HCT116 (cell line): ENCODE data around the gene NEDD4L. TPM values are rescaled to one million over a fixed set of nuclear protein-coding genes. Genes with fewer than 3 reads are reported as not detected.

Source experiments
- ATAC-seq: fragments of 200-7000 bp; cut with Tn5 transposase; 2 replicates; pipeline ENCODE4 v1.9.1; 2020; ENCODE audit warnings: mild to moderate bottlenecking, moderate library complexity
- BruUV-seq: library from RNA; stranded (reverse); fragments of 400-500 nt; replicated peaks from 2 replicates; lab custom pipeline; 2021; lab: Mats Ljungman, UMichigan
- CTCF ChIA-PET: fragments of 300-600 bp; sonication (Branson Sonifier 250); formaldehyde crosslinking; loops from one replicate; lab custom pipeline; 2021; ENCODE audit warnings: antibody characterized with exemption; lab: Charles Lee
- POLR2A ChIA-PET: fragments of 300-600, 350-600 bp; sonication (Branson Sonifier 250); formaldehyde crosslinking; loops from one replicate; lab custom pipeline; 2021; ENCODE audit warnings: antibody characterized with exemption; lab: Charles Lee
- RAD21 ChIA-PET, 2 experiments: fragments of 300-600 bp; sonication (Branson Sonifier 250); formaldehyde crosslinking; loops; one replicate each; lab custom pipeline; 2023; ENCODE audit warnings: low total read pairs in 2 of 2; ENCODE audit not compliant: uncharacterized antibody in 2 of 2, unreplicated experiment in 2 of 2, low non-redundant PET in 1 of 2; lab: Charles Lee
- DNase-seq: peaks from one replicate; pipeline ENCODE4 v3.0.0-alpha.2; 2010; ENCODE audit warnings: low read depth, low spot score
- H2AFZ ChIP-seq: fragments of 200-600 bp; shearing (Covaris generic), sonication (generic); 2 replicates; pipeline ENCODE4 v1.6.1; 2017; ENCODE audit warnings: low read depth, mixed run types, mixed read lengths, antibody characterized with exemption, low read length; ENCODE audit not compliant: poor library complexity, severe bottlenecking
- H3K27ac ChIP-seq: 2 replicates; pipeline ENCODE4 v1.5.1; 2012; ENCODE audit warnings: low read depth, low read length
- H3K27me3 ChIP-seq: fragments of 200-600 bp; sonication (generic); 2 replicates; pipeline ENCODE4 v1.6.1; 2016; ENCODE audit warnings: mixed run types, low read length, mixed read lengths; ENCODE audit not compliant: insufficient read depth
- H3K36me3 ChIP-seq, 2 experiments: fragments of 200-500 bp in 1 of 2; fragments of 200-600 bp in 1 of 2; sonication (Bioruptor generic) in 1 of 2; sonication (generic) in 1 of 2; 2 replicates each; pipeline versions ENCODE4 v1.5.1 to v1.6.1; 2014 to 2016; ENCODE audit warnings: low read length in 2 of 2, inconsistent platforms in 1 of 2, mixed read lengths in 1 of 2, mixed run types in 1 of 2; ENCODE audit not compliant: insufficient read depth in 2 of 2, control insufficient read depth in 1 of 2
- H3K4me1 ChIP-seq, 2 experiments: fragments of 200-600 bp in 1 of 2; sonication (generic) in 1 of 2; 2 replicates each; pipeline versions ENCODE4 v1.5.1 to v1.6.1; 2012 to 2017; ENCODE audit warnings: low read length in 2 of 2, inconsistent platforms in 1 of 2, mild to moderate bottlenecking in 1 of 2, mixed read lengths in 1 of 2, mixed run types in 1 of 2, moderate library complexity in 1 of 2; ENCODE audit not compliant: insufficient read depth in 2 of 2, control insufficient read depth in 1 of 2
- H3K4me2 ChIP-seq: fragments of 200-600 bp; sonication (generic); 2 replicates; pipeline ENCODE4 v1.6.1; 2017; ENCODE audit warnings: mixed run types, low read length, mixed read lengths
- H3K4me3 ChIP-seq, 2 experiments: fragments of 200-600 bp in 1 of 2; sonication (generic) in 1 of 2; replicated peaks in 1 of 2; 2 replicates each; pipeline ENCODE4 v1.5.1; 2011 to 2016; ENCODE audit warnings: low read length in 2 of 2, control low read depth in 1 of 2, low read depth in 1 of 2, mild to moderate bottlenecking in 1 of 2, mixed read lengths in 1 of 2, mixed run types in 1 of 2
- H3K79me2 ChIP-seq: fragments of 200-600 bp; sonication (generic); 2 replicates; pipeline ENCODE4 v1.6.1; 2017; ENCODE audit warnings: mild to moderate bottlenecking, mixed run types, low read length, moderate library complexity, mixed read lengths; ENCODE audit not compliant: insufficient read depth
- H3K9ac ChIP-seq: fragments of 200-600 bp; sonication (generic); 2 replicates; pipeline ENCODE4 v1.6.1; 2016; ENCODE audit warnings: low read length, mixed read lengths
- H3K9me2 ChIP-seq: fragments of 200-600 bp; sonication (generic), shearing (Covaris generic); 2 replicates; pipeline ENCODE4 v1.6.1; 2017; ENCODE audit warnings: mixed run types, mild to moderate bottlenecking, moderate library complexity; ENCODE audit not compliant: insufficient read depth
- H3K9me3 ChIP-seq, 2 experiments: fragments of 200-500 bp in 1 of 2; fragments of 200-600 bp in 1 of 2; sonication (Bioruptor generic) in 1 of 2; sonication (generic) in 1 of 2; 2 replicates each; pipeline ENCODE4 v1.6.1; 2014 to 2017; ENCODE audit warnings: low read length in 2 of 2, mixed read lengths in 2 of 2, inconsistent platforms in 1 of 2, low read depth in 1 of 2, mild to moderate bottlenecking in 1 of 2, mixed run types in 1 of 2, moderate library complexity in 1 of 2; ENCODE audit not compliant: control insufficient read depth in 1 of 2, insufficient read depth in 1 of 2
- H4K20me1 ChIP-seq: fragments of 200-600 bp; sonication (generic), shearing (Covaris generic); 2 replicates; pipeline ENCODE4 v1.6.1; 2017; ENCODE audit warnings: mixed run types, mild to moderate bottlenecking, moderate library complexity; ENCODE audit not compliant: insufficient read depth
- CBX3 ChIP-seq: IDR thresholded peaks from 2 replicates; pipeline ENCODE4 v1.6.1; 2012; ENCODE audit warnings: low read depth
- CEBPB ChIP-seq: IDR thresholded peaks from 2 replicates; pipeline ENCODE4 v1.6.1; 2012; ENCODE audit warnings: low read depth
- EGR1 ChIP-seq: IDR thresholded peaks from 2 replicates; pipeline ENCODE4 v1.6.1; 2012; ENCODE audit warnings: low read depth
- EZH2 ChIP-seq: fragments of 200-600 bp; sonication (generic); IDR thresholded peaks from 2 replicates; pipeline ENCODE4 v1.6.1; 2017; ENCODE audit warnings: antibody characterized with exemption, mixed run types
- EZH2phosphoT487 ChIP-seq: fragments of 200-600 bp; IDR thresholded peaks from 2 replicates; pipeline ENCODE4 v1.6.1; 2018; ENCODE audit warnings: antibody characterized with exemption, borderline replicate concordance
- POLR2AphosphoS5 ChIP-seq: IDR thresholded peaks from 2 replicates; pipeline ENCODE4 v1.6.1; 2011; ENCODE audit warnings: mild to moderate bottlenecking, low read depth, low read length, moderate library complexity
- SIN3A ChIP-seq: IDR thresholded peaks from 2 replicates; pipeline ENCODE4 v1.6.1; 2012; ENCODE audit warnings: low read depth
- SP1 ChIP-seq: IDR thresholded peaks from 2 replicates; pipeline ENCODE4 v1.6.1; 2012; ENCODE audit warnings: low read depth
- TCF7L2 ChIP-seq: IDR thresholded peaks from 2 replicates; pipeline ENCODE4 v1.7.0; 2011; ENCODE audit warnings: borderline replicate concordance, inconsistent platforms; ENCODE audit not compliant: insufficient read depth, insufficient read length; ENCODE audit errors: extremely low read depth
- YY1 ChIP-seq: IDR thresholded peaks from 2 replicates; pipeline ENCODE4 v1.6.1; 2011; ENCODE audit warnings: low read length, low read depth, moderate library complexity, mild to moderate bottlenecking; ENCODE audit not compliant: insufficient replicate concordance; ENCODE audit errors: extremely low read depth
- intact Hi-C: fragments of 100-400 bp; cut with micrococcal nuclease; formaldehyde crosslinking; loops from 2 replicates; pipeline ENCODE4 v1.10.0; 2022
- total RNA-seq: library from RNA; stranded (reverse); gene quantifications from one replicate; pipeline ENCODE4 v1.2.1, GENCODE V29; 2021; ENCODE audit not compliant: unreplicated experiment
- TF ChIP-seq, protein P1 (sequence below): IDR thresholded peaks from 2 replicates; pipeline ENCODE4 v1.6.1; 2012
- TF ChIP-seq, protein P2 (sequence below): IDR thresholded peaks from 2 replicates; pipeline ENCODE4 v1.6.1; 2011; ENCODE audit warnings: mild to moderate bottlenecking, low read length, moderate library complexity; ENCODE audit not compliant: insufficient replicate concordance; ENCODE audit errors: extremely low read depth
- TF ChIP-seq, protein P3 (sequence below), 3 experiments: fragments of 200-600 bp in 1 of 3; sonication (generic) in 1 of 3; IDR thresholded peaks in 2 of 3; conservative IDR thresholded peaks in 1 of 3; 2 replicates each; pipeline ENCODE4 v1.5.1; 2012 to 2017; ENCODE audit warnings: low read depth in 2 of 3, low read length in 2 of 3, antibody characterized with exemption in 1 of 3, borderline replicate concordance in 1 of 3, control low read depth in 1 of 3, mild to moderate bottlenecking in 1 of 3, mixed read lengths in 1 of 3, mixed run types in 1 of 3, moderate library complexity in 1 of 3; ENCODE audit not compliant: insufficient read depth in 1 of 3
- TF ChIP-seq, protein P4 (sequence below): IDR thresholded peaks from 2 replicates; pipeline ENCODE4 v1.6.1; 2012
- TF ChIP-seq, protein P5 (sequence below): IDR thresholded peaks from 2 replicates; pipeline ENCODE4 v1.6.1; 2012; ENCODE audit warnings: low read depth

Gene NEDD4L
- total RNA-seq, 1 experiment from 2014 or later: 41.5 TPM

GRCh38 chr18:58023108-58023507 is 20.9 kb upstream of the NEDD4L start:
- intact Hi-C loops: no loop called here
- RAD21 ChIA-PET: no interaction called here

More at GRCh38 chr18:58023108-58023507, 20.9 kb upstream of the NEDD4L start:
- H2AFZ ChIP-seq: no peak overlapping the region
- no peaks in the 10 kb centered on the region for H3K79me2 ChIP-seq
- no peak overlapping the region for H3K27ac ChIP-seq
- H3K9me2 ChIP-seq: no peaks in the 10 kb centered on the region
- no peaks in the 10 kb centered on the region for H3K9me3 ChIP-seq
- ChIA-PET CTCF (no interaction called here), POLR2A (no interaction called here)
- H3K27me3 ChIP-seq: no peaks in the 10 kb centered on the region
- no peak overlapping the region for H3K4me3 ChIP-seq
- ATAC-seq (no peak), DNase-seq (no peak)
- no peaks in the 10 kb centered on the region for H3K36me3 ChIP-seq
- no peaks in the 10 kb centered on the region for H4K20me1 ChIP-seq
- H3K9ac ChIP-seq: no peak overlapping the region
- H3K4me2 ChIP-seq: no peak overlapping the region
- no TSS peak for BruUV-seq
- TF ChIP-seq CEBPB (no peak), CBX3 (no peak), POLR2AphosphoS5 (no peak), YY1 (no peak), SIN3A (no peak), SP1 (no peak), EZH2 (no peak), EZH2phosphoT487 (no peak), EGR1 (no peak), TCF7L2 (no peak)
- TF ChIP-seq, protein P1, sequence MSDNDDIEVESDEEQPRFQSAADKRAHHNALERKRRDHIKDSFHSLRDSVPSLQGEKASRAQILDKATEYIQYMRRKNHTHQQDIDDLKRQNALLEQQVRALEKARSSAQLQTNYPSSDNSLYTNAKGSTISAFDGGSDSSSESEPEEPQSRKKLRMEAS: no peak
- TF ChIP-seq, protein P2, sequence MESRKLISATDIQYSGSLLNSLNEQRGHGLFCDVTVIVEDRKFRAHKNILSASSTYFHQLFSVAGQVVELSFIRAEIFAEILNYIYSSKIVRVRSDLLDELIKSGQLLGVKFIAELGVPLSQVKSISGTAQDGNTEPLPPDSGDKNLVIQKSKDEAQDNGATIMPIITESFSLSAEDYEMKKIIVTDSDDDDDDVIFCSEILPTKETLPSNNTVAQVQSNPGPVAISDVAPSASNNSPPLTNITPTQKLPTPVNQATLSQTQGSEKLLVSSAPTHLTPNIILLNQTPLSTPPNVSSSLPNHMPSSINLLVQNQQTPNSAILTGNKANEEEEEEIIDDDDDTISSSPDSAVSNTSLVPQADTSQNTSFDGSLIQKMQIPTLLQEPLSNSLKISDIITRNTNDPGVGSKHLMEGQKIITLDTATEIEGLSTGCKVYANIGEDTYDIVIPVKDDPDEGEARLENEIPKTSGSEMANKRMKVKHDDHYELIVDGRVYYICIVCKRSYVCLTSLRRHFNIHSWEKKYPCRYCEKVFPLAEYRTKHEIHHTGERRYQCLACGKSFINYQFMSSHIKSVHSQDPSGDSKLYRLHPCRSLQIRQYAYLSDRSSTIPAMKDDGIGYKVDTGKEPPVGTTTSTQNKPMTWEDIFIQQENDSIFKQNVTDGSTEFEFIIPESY: no peak
- TF ChIP-seq, protein P3, sequence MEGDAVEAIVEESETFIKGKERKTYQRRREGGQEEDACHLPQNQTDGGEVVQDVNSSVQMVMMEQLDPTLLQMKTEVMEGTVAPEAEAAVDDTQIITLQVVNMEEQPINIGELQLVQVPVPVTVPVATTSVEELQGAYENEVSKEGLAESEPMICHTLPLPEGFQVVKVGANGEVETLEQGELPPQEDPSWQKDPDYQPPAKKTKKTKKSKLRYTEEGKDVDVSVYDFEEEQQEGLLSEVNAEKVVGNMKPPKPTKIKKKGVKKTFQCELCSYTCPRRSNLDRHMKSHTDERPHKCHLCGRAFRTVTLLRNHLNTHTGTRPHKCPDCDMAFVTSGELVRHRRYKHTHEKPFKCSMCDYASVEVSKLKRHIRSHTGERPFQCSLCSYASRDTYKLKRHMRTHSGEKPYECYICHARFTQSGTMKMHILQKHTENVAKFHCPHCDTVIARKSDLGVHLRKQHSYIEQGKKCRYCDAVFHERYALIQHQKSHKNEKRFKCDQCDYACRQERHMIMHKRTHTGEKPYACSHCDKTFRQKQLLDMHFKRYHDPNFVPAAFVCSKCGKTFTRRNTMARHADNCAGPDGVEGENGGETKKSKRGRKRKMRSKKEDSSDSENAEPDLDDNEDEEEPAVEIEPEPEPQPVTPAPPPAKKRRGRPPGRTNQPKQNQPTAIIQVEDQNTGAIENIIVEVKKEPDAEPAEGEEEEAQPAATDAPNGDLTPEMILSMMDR (IDR thresholded peaks at IDR 0.05 in 2 of 3, conservative IDR thresholded peaks at IDR 0.05 in 1 of 3; ENCODE audit: borderline replicate concordance in 1 of 3, insufficient read depth in 1 of 3, low read depth in 2 of 3, low read length in 2 of 3): no peak
- TF ChIP-seq, protein P4, sequence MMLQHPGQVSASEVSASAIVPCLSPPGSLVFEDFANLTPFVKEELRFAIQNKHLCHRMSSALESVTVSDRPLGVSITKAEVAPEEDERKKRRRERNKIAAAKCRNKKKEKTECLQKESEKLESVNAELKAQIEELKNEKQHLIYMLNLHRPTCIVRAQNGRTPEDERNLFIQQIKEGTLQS: no peak
- TF ChIP-seq, protein P5, sequence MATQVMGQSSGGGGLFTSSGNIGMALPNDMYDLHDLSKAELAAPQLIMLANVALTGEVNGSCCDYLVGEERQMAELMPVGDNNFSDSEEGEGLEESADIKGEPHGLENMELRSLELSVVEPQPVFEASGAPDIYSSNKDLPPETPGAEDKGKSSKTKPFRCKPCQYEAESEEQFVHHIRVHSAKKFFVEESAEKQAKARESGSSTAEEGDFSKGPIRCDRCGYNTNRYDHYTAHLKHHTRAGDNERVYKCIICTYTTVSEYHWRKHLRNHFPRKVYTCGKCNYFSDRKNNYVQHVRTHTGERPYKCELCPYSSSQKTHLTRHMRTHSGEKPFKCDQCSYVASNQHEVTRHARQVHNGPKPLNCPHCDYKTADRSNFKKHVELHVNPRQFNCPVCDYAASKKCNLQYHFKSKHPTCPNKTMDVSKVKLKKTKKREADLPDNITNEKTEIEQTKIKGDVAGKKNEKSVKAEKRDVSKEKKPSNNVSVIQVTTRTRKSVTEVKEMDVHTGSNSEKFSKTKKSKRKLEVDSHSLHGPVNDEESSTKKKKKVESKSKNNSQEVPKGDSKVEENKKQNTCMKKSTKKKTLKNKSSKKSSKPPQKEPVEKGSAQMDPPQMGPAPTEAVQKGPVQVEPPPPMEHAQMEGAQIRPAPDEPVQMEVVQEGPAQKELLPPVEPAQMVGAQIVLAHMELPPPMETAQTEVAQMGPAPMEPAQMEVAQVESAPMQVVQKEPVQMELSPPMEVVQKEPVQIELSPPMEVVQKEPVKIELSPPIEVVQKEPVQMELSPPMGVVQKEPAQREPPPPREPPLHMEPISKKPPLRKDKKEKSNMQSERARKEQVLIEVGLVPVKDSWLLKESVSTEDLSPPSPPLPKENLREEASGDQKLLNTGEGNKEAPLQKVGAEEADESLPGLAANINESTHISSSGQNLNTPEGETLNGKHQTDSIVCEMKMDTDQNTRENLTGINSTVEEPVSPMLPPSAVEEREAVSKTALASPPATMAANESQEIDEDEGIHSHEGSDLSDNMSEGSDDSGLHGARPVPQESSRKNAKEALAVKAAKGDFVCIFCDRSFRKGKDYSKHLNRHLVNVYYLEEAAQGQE: no peak
- no peaks in the 10 kb centered on the region for H3K4me1 ChIP-seq
